CD4-positive, alpha-beta T cell treated with Interleukin-15 for 1 hour (primary cell): ENCODE data around the gene SLC22A13.
"Not testable (repeated sequence)": the region's sequence is repeated elsewhere in the genome, so short reads cannot be mapped to it uniquely, and the experiment has no call there.

ENCODE experiments used
- DNase-seq: peaks from one replicate; pipeline ENCODE4 v3.0.0-alpha.2; 2020

The SLC22A13 gene

GRCh38 chr3:38266810-38267209 lies 1.2 kb downstream of the SLC22A13 start:
- DNase-seq, result no peak

GRCh38 chr3:38267662-38268061 lies 2.0 kb downstream of the SLC22A13 start:
- no peak for DNase-seq

- no peak for DNase-seq
These were observed 2.5 kb downstream of the SLC22A13 start for GRCh38 chr3:38268087-38268486.

GRCh38 chr3:38268522-38268921 lies 2.9 kb downstream of the SLC22A13 start:
- no peak for DNase-seq

DNA sequence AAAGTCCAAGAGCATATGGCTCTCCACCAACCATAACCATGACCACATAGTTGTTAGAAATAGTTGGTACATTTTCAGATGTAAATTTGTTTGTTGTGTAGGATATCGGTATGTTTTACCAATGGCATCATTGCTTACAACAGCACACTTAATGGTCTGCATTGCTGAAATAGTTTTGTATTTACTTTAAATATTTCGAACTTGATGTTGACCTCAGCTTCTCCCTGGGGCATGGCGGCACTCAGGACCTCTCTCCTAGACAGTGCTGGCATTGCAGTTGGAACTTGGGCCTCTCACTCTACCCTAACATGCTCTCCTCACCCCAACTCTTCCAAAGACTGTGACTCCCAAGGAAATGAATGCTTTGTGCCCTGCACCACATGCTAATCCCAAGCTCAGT lies 5.0 kb downstream of the SLC22A13 start:
- no peak for DNase-seq

GRCh38 chr3:38271553-38271952 lies 5.9 kb downstream of the SLC22A13 start:
- no peak for DNase-seq

DNA sequence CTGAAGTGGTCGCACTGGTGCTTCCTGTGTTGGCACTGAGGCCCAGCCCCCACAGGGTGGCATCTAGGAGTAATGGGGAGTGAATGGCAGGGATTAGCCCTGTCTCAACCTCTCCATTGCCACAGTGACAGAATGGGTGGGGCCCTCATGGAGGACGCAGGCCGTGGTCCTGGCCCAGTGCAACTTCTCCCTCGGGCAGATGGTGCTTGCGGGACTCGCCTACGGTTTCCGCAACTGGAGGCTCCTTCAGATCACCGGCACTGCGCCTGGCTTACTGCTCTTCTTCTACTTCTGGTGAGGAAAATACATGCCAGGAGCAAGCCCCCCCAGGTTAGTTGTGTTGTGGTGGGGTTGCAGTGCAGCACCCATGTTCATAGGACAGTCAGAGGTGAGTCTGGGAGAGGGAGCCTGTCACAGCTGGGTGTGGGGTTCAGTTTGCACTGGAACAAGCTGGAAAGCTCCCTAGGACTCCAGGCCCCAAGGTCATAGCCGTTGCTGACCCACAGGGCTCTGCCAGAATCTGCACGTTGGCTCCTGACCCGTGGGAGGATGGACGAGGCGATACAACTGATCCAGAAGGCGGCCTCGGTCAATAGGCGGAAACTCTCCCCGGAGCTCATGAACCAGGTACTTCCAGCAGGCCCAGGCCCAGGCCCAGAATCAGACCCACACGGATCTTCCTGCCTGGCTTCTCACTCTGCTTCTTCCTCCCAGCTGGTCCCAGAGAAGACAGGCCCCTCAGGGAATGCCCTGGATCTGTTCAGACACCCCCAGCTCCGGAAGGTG lies 9.4 kb downstream of the SLC22A13 start:
- DNase-seq, result no peak

DNA sequence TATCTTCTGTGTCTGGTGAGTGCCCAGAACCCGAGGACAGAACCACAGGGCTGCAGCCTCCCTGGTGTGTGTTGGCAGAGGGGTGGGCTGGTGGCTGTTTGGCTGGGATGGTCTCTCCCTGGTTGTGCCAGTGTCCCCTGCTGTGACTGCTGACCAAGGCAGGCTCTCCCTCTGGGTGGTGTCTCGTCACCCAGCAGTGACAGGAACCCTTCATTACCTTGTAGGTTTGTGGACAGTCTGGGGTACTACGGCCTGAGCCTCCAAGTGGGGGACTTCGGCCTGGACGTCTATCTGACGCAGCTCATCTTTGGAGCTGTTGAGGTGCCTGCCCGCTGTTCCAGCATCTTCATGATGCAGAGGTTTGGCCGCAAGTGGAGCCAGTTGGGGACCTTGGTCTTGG lies 10.0 kb downstream of the SLC22A13 start:
- no peak for DNase-seq

DNA sequence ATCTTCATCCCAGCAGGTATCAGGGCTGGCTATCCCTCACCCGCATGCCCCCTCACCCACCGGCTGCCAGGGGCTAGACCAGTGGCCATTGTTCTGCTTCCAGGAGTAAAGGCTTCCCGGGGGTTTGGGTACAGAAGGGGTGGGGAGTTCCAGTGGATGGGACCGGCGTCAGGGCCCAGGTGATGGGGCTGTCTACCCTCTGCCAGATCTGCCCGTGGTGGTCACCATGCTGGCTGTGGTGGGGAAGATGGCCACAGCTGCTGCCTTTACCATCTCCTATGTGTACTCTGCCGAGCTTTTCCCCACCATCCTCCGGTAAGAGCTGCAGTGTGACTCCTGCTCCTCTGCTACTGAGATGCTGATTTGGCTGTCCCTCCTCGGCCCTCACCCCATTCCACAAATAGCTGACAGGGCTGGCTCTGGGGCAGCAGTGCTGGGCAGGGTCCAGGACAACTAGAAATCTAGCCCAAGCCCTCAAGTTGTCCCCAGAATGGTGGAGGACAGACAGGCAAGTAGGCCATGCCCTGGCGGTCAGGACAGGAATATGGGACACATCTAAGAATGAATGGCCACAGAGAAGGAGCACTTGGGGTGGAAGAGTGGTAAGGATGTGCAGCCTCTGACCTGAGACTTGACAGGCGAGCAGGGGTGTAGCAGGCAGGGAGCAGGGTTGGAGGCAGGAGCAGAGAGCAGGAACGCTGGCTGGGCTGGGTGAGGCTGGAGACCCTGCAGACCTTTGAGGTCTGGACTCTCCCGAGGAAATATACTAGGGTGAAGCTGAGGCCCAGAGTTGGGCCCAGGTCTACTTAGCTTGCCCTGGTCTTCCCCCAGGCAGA lies 10.7 kb downstream of the SLC22A13 start:
- no peak for DNase-seq

DNA sequence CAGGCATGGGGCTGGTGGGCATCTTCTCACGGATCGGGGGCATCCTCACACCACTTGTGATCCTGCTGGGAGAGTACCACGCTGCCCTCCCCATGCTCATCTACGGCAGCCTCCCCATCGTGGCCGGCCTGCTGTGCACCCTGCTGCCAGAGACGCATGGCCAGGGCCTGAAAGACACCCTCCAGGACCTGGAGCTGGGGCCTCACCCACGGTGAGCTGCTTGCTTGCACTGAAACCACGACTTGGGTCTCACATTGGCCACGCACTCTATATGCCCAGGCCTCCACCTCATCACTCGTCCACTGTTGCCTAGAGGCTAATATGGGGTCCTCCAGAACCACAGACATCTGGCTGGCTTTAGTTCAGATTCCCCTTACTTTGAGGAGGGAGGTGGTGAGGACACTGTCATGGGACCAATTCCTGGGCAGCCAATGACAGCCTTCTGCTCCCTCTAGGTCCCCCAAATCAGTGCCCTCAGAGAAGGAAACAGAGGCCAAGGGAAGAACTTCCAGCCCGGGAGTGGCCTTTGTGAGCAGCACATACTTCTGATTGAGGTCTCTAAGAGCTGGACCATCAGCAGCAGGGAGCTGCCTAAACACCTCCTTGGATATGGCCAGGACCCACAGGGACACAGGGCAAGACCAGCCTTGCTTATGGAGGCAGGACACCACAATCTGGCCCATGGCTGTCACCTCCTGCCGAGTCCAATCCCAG lies 11.5 kb downstream of the SLC22A13 start:
- DNase-seq, result no peak

GRCh38 chr3:38278841-38279240 lies 13.2 kb downstream of the SLC22A13 start:
- DNase-seq, result no peak

DNA sequence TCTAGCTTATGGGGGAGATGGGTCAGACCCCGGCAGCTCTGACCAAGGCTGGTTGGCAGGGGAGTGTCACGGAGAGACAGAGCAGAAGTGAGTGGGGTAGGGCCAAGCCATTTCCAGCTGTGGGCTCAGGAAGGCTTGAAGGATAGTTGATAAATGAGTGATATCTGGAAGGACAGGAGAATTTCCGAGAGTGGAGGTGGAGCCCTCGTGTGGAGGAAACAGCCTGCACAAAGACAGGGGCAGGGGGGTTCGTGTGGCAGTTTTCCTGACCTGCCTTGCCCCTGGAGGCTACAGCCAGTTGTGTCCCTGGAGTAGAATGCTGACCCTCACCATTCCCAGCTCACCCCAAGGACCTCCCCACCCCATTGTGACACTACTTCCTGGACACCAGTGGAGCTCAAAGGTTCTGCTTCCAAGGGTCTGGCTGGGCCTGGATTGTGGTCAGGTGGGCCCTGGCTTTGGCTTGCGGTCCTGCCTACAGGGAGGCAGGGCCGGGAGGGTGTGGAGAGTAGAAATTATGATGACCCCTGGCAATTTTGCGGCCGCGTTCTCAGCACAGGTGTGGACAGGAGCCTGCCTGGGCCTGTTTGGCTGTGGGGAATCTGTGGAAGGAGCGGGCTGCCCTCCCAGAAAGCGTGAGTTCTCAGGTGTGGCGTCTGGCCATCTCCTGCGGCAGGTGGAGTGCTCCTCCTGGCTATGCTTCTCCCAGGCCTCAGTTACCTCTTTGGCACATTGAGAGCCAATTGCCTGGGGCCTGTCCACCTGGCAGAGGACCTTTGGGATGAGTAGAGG lies 16.5 kb downstream of the SLC22A13 start, which contains the start of gene SLC22A14:
Gene SLC22A14 (plus strand): TSS at position 400 of the 792 bp plus-strand sequence. CDS start 23,733 bp downstream, outside the sequence.
- DNase-seq, result no peak

- no peak for DNase-seq
These were observed 18.5 kb downstream of the SLC22A13 start for GRCh38 chr3:38283810-38284755.

- DNase-seq, result no peak
These were observed 19.1 kb downstream of the SLC22A13 start for GRCh38 chr3:38284756-38285150.

DNA sequence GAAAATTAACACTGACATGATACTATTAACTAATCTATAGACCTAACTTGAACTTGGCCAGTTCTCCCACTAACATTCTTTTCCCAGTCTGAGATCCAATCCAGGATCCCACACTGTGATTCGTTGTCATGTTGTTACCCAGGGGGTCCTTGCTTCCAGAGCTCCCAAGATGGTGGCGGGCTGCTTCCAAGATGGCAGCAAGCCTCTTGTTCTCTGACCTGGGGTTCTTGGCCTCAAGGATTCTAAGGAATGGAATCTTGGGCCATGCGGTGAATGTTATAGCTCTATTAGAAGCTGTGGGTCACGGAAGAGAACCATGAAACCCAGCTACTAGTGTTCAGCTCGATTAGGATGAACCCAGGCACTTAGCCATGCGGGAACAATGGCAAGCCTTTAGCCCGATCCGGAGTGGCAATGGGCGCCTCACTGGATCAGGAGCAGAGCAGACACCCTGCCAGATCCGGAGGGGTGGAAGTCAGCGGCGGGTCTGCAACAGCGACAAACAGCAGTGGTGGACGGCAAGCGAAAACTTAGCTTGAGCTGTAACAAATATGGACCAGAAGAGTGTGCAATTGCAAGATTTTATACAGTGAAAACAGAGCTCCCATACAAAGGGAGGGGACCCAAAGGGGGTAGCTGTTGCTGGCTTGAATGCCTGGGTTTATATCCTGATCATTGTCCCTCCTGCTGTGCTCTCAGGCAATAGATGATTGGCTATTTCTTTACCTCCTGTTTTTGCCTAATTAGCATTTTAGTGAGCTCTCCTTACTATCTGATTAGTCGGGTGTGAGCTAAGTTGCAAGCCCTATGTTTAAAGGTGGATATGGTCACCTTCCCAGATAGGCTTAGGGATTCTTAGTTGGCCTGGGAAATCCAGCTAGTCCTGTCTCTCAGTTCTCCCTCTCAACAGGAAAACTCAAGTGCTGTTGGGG lies 23.9 kb downstream of the SLC22A13 start:
- not testable (repeated sequence) for DNase-seq

DNA sequence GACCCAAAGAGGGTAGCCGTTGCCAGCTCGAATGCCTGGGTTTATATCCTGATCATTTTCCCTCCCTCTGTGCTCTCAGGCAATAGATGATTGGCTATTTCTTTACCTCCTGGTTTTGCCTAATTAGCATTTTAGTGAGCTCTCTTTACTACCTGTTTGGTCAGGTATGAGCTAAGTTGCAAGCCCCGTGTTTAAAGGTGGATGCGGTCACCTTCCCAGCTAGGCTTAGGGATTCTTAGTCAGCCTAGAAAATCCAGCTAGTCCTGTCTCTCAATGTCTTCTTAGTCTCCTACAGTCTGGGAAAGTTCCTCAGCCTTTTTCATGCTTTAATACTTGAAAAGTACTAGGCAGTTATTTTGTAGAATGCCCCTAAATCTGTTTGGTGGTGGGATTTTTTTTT lies 31.4 kb downstream of the SLC22A13 start:
- not testable (repeated sequence) for DNase-seq

DNA sequence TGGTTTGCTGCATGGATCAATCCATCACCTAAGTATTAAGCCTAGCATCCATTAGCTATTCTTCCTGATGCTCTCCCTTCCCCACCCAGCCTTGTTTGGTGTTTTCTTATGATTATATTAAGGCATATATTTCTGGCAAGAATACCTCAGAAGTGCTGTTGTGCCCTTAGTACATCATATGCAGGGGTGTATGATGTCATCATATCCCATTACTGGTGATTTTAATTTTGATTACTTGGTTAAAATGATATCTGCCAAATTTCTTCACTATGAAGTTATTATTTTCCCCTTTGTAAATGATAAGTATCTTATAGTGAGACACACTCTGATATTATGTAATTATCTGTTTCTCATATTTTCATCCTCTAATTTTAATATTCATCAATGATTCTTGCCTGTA lies 31.9 kb downstream of the SLC22A13 start:
- DNase-seq, result no peak

DNA sequence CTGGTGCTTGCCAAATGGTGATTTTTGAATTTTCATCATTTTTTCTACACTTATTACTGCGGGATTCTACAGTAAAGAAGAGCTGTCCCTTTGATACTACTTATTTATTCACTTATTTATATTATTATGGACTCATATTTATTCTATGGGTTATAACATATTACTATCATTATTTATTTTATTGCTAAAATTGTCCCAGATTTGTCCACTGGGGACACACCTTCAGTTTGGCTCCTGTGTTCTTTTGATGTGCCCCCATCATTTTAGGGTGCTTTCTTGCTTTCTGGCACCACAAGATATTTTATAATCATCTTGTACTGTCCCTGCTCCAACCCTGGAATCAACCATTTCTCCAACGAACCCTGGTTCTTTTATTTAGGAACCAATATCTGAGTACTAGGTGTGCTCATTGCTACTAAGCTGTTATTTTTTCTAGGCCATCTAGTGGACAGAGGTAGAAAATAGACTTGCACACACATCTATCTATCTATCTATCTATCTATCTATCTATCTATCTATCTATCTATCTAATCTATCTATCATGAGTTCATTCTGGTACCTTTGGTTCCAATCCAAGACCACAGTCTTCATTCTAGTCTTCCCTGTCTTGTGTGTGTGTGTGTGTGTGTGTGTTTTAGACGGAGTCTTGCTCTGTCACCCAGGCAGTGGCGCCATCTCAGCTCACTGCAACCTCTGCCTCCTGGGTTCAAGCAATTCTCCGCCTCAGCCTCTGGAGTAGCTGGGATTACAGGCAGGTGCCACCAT lies 32.5 kb downstream of the SLC22A13 start:
- DNase-seq, result no peak

GRCh38 chr3:38306941-38307340 lies 41.3 kb downstream of the SLC22A13 start:
- DNase-seq, result no peak
